ENCODE measurements around the gene PERP. TPM values are rescaled to one million over a fixed set of nuclear protein-coding genes. Genes with fewer than 3 reads are reported as not detected.

Gene PERP
- total RNA-seq, 1 donor from 2014 or later: 43.1 TPM

DNA sequence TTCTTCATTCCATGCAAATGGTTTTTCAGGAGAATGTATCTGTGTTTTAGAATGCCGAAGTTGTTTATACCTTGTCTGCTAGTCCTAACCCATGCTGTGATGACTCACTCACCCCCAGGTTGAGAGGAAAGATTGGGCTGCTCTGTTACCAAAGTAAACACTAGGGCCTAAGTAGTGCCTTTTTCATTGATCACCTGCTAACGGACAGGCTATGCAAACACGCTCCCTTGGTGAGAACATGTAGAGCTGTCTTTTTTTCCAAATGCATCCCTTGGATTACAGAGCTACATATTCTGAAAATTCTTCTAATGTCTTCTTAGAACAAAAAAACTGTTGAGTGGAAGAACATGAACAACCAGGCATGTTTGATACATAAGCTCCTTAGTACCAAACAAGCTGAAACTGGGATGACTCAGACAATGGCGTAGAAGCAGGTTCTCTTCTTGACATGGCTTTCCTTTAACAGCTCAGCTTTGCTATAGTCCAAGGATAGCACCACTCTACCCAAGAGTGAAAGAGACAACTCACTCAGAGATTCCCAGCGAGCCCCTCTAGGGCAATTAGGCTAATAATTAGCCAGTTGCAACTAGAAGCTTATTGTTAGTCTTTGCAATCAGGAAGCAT, 20.5 kb downstream of the PERP start:
- no peak overlapping the region for H3K4me3 Mint-ChIP-seq (ENCODE audit: unreplicated experiment)
- H3K27ac Mint-ChIP-seq (ENCODE audit: unreplicated experiment): peak overlapping the region; percentile 9
- H3K4me1 Mint-ChIP-seq (ENCODE audit: low read depth, unreplicated experiment): peaks cover 6% of the 10 kb centered on the region
- H3K27me3 Mint-ChIP-seq (ENCODE audit: low read depth, unreplicated experiment): no peaks in the 10 kb centered on the region
- FAIRE-seq (no peak), DNase-seq (ENCODE audit: low read depth) (peak; percentile 73)
- H3K27me3 ChIP-seq (ENCODE audit: insufficient read depth, low read length): no peaks in the 10 kb centered on the region
- peaks cover 30% of the 10 kb centered on the region for H3K4me1 ChIP-seq (ENCODE audit: insufficient read depth, low read length)
- H3K79me2 ChIP-seq (ENCODE audit: insufficient read depth, low read length): no peaks in the 10 kb centered on the region
- H3K4me3 ChIP-seq (ENCODE audit: insufficient read depth, low read depth, low read length): no peak overlapping the region
- no peak overlapping the region for H3K27ac ChIP-seq (ENCODE audit: low read depth, low read length)
- H3K9me3 ChIP-seq (ENCODE audit: insufficient read depth, low read depth, low read length): no peaks in the 10 kb centered on the region
- H4K20me1 ChIP-seq (ENCODE audit: insufficient read depth, low read length): no peaks in the 10 kb centered on the region
- no peaks in the 10 kb centered on the region for H3K9me3 Mint-ChIP-seq (ENCODE audit: unreplicated experiment)
- no peaks in the 10 kb centered on the region for H3K36me3 ChIP-seq (ENCODE audit: insufficient read depth, low read length)
- H3K36me3 Mint-ChIP-seq (ENCODE audit: low read depth, unreplicated experiment): peaks cover 13% of the 10 kb centered on the region
- H3K9ac ChIP-seq (ENCODE audit: low read length): no peak overlapping the region
- peak overlapping the region; percentile 79 for H3K4me2 ChIP-seq (ENCODE audit: low read length)
- H2AFZ ChIP-seq (ENCODE audit: low read depth, low read length): no peak overlapping the region
- TF ChIP-seq CTCF (IDR thresholded peaks at IDR 0.05; ENCODE audit: insufficient read depth, low read depth, low read length): no peak
- no peak for TF ChIP-seq EZH2 (IDR thresholded peaks at IDR 0.05; ENCODE audit: insufficient read depth, low read length)

DNA sequence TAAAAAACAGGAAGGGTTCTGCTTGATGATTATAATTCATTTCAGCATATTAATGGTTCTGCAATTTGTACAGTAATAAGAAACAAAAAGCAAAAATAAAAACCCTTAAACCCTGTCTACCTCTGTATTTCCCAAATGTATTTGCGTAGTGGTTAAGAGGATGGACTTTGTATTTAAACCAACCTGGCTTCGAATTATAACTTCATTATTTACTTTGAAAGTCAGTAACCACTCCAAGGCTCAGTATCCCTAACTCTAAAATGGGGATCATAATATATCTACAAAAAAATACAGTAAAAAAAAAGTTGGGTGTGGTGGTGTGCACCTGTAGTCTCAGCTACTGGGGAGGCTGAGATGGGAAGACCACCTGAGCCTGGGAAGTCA, 21.4 kb downstream of the PERP start:
- Mint-ChIP-seq H3K27me3 (ENCODE audit: low read depth, unreplicated experiment) (no peaks in the 10 kb centered on the region), H3K4me3 (ENCODE audit: unreplicated experiment) (no peak overlapping the region), H3K9me3 (ENCODE audit: unreplicated experiment) (no peaks in the 10 kb centered on the region), H3K36me3 (ENCODE audit: low read depth, unreplicated experiment) (peaks cover 10% of the 10 kb centered on the region), H3K27ac (ENCODE audit: unreplicated experiment) (no peak overlapping the region), H3K4me1 (ENCODE audit: low read depth, unreplicated experiment) (peaks cover 6% of the 10 kb centered on the region)
- Histone ChIP-seq H2AFZ (ENCODE audit: low read depth, low read length) (no peak overlapping the region), H3K27me3 (ENCODE audit: insufficient read depth, low read length) (no peaks in the 10 kb centered on the region), H3K4me2 (ENCODE audit: low read length) (no peak overlapping the region), H3K9me3 (ENCODE audit: insufficient read depth, low read depth, low read length) (no peaks in the 10 kb centered on the region), H3K4me3 (ENCODE audit: insufficient read depth, low read depth, low read length) (no peak overlapping the region), H3K79me2 (ENCODE audit: insufficient read depth, low read length) (no peaks in the 10 kb centered on the region), H3K27ac (ENCODE audit: low read depth, low read length) (no peak overlapping the region), H3K9ac (ENCODE audit: low read length) (no peak overlapping the region), H3K36me3 (ENCODE audit: insufficient read depth, low read length) (no peaks in the 10 kb centered on the region), H3K4me1 (ENCODE audit: insufficient read depth, low read length) (peaks cover 30% of the 10 kb centered on the region), H4K20me1 (ENCODE audit: insufficient read depth, low read length) (no peaks in the 10 kb centered on the region)
- TF ChIP-seq CTCF (IDR thresholded peaks at IDR 0.05; ENCODE audit: insufficient read depth, low read depth, low read length): no peak
- TF ChIP-seq EZH2 (IDR thresholded peaks at IDR 0.05; ENCODE audit: insufficient read depth, low read length): no peak
- DNase-seq (ENCODE audit: low read depth) (no peak), FAIRE-seq (no peak)
